ENCODE data around the gene VIT.
"Not testable (repeated sequence)": the region's sequence is repeated elsewhere in the genome, so short reads cannot be mapped to it uniquely, and the experiment has no call there.

The VIT gene

GRCh38 chr2:36680012-36680411, 16.5 kb upstream of the VIT start:
- Histone ChIP-seq H2AFZ (ENCODE audit: low read length) (no peak overlapping the region), H3F3A (ENCODE audit: insufficient read depth, low read length) (peaks cover 13% of the 10 kb centered on the region; the same call in 1 of the 2 replicates), H3K36me3 (replicated peaks; ENCODE audit: insufficient read depth, low read length) (no peaks in the 10 kb centered on the region), H3K9me2 (replicated peaks; ENCODE audit: insufficient read depth, low read length) (no peaks in the 10 kb centered on the region), H3K4me3 (ENCODE audit: low read length) (no peak overlapping the region), H4K20me1 (ENCODE audit: insufficient read depth, low read length) (no peaks in the 10 kb centered on the region), H3K27ac (ENCODE audit: low read length) (no peak overlapping the region), H3K27me3 (replicated peaks; ENCODE audit: insufficient read depth, low read length) (no peaks in the 10 kb centered on the region), H3K4me1 (ENCODE audit: low read length) (peaks cover 21% of the 10 kb centered on the region), H3K79me2 (ENCODE audit: low read length) (no peaks in the 10 kb centered on the region), H3K9ac (ENCODE audit: low read length) (no peak overlapping the region), H3K4me2 (ENCODE audit: low read depth, low read length) (no peak overlapping the region), H3K9me3 (replicated peaks; ENCODE audit: insufficient read depth, low read length) (no peaks in the 10 kb centered on the region)
- DNase-seq = no peak
- TF ChIP-seq EZH2 (optimal IDR thresholded peaks at IDR 0.05; ENCODE audit: low read depth, low read length) = no peak

DNA sequence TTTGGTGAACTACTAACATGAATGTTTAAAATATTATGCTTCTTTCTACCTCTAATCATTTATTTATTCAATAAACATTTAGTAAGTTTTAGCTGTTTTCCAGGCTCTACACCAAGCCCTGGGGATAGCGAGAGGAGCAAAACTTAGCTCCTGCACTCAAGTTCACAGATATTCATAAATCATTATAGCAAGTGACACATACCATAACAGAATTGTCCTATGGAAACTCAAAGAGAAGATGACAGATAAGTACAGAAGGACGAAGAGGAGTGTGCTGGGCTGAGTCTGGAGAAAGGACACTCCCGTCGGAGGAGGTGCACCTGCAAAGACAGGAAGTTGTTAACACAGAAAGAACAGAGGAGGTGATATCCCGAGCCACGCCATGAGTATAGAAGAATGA, 13.9 kb upstream of the VIT start:
- Histone ChIP-seq H3K27ac (ENCODE audit: low read length) (no peak overlapping the region), H3K4me2 (ENCODE audit: low read depth, low read length) (no peak overlapping the region), H4K20me1 (ENCODE audit: insufficient read depth, low read length) (no peaks in the 10 kb centered on the region), H3K36me3 (replicated peaks; ENCODE audit: insufficient read depth, low read length) (no peaks in the 10 kb centered on the region), H3F3A (ENCODE audit: insufficient read depth, low read length) (peaks cover 7% of the 10 kb centered on the region; the same call in 1 of the 2 replicates), H2AFZ (ENCODE audit: low read length) (no peak overlapping the region), H3K9me2 (replicated peaks; ENCODE audit: insufficient read depth, low read length) (no peaks in the 10 kb centered on the region), H3K9me3 (replicated peaks; ENCODE audit: insufficient read depth, low read length) (no peaks in the 10 kb centered on the region), H3K4me1 (ENCODE audit: low read length) (peaks cover 12% of the 10 kb centered on the region), H3K79me2 (ENCODE audit: low read length) (no peaks in the 10 kb centered on the region), H3K4me3 (ENCODE audit: low read length) (no peak overlapping the region), H3K27me3 (replicated peaks; ENCODE audit: insufficient read depth, low read length) (no peaks in the 10 kb centered on the region), H3K9ac (ENCODE audit: low read length) (no peak overlapping the region)
- no peak for DNase-seq
- TF ChIP-seq CTCF (IDR thresholded peaks at IDR 0.05; ENCODE audit: low read length) = no peak
- no peak for TF ChIP-seq EZH2phosphoT487 (IDR thresholded peaks at IDR 0.05; ENCODE audit: low read length)
- TF ChIP-seq EZH2 (optimal IDR thresholded peaks at IDR 0.05; ENCODE audit: low read depth, low read length) = no peak

DNA sequence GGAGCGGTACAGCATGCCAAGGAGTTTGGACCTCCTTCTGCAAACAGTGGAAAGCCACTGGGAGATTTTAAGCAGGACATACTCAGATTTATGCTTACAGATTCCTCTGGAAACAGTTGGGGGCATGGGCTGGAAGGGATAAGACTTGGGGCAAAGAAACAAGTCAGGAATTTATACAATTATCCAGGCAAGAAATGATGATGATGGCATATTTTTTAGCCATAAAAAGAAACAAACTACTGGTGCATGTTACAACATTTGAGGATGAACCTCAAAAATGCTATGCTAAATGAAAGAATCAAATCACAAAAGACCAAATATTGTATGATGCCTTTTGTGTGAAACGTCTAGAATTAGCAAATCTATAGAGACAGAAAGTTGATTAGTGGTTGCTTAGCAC, 13.5 kb upstream of the VIT start:
- Histone ChIP-seq H3K4me3 (ENCODE audit: low read length) (no peak overlapping the region), H3K27ac (ENCODE audit: low read length) (no peak overlapping the region), H3K79me2 (ENCODE audit: low read length) (no peaks in the 10 kb centered on the region), H3K4me1 (ENCODE audit: low read length) (peaks cover 7% of the 10 kb centered on the region), H3K9me3 (replicated peaks; ENCODE audit: insufficient read depth, low read length) (no peaks in the 10 kb centered on the region), H2AFZ (ENCODE audit: low read length) (no peak overlapping the region), H3K9me2 (replicated peaks; ENCODE audit: insufficient read depth, low read length) (no peaks in the 10 kb centered on the region), H3F3A (ENCODE audit: insufficient read depth, low read length) (0 out of 2 replicates have a peak, but pooled peaks cover 3% of the 10 kb centered on the region), H3K36me3 (replicated peaks; ENCODE audit: insufficient read depth, low read length) (no peaks in the 10 kb centered on the region), H3K27me3 (replicated peaks; ENCODE audit: insufficient read depth, low read length) (no peaks in the 10 kb centered on the region), H3K9ac (ENCODE audit: low read length) (no peak overlapping the region), H4K20me1 (ENCODE audit: insufficient read depth, low read length) (no peaks in the 10 kb centered on the region), H3K4me2 (ENCODE audit: low read depth, low read length) (no peak overlapping the region)
- DNase-seq = no peak
- TF ChIP-seq CTCF (IDR thresholded peaks at IDR 0.05; ENCODE audit: low read length) (no peak), EZH2phosphoT487 (IDR thresholded peaks at IDR 0.05; ENCODE audit: low read length) (no peak), EZH2 (optimal IDR thresholded peaks at IDR 0.05; ENCODE audit: low read depth, low read length) (no peak)

DNA sequence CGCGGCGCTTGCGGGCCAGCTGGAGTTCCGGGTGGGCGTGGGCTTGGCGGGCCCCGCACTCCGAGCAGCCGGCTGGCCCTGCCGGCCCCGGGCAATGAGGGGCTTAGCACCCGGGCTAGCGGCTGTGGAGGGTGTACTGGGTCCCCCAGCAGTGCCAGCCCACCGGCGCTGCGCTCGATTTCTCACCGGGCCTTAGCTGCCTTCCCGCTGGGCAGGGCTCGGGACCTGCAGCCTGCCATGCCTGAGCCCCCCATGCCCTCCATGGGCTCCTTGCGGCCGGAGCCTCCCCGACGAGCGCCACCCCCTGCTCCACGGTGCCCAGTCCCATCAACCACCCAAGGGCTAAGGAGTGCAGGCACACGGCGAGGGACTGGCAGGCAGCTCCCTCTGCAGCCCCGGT, 8.2 kb upstream of the VIT start:
- H3K27ac ChIP-seq (ENCODE audit: low read length); H3K79me2 ChIP-seq (ENCODE audit: low read length); H3K4me2 ChIP-seq (ENCODE audit: low read depth, low read length); H3F3A ChIP-seq (ENCODE audit: insufficient read depth, low read length); DNase-seq; H2AFZ ChIP-seq (ENCODE audit: low read length); H4K20me1 ChIP-seq (ENCODE audit: insufficient read depth, low read length); H3K4me3 ChIP-seq (ENCODE audit: low read length); H3K9me3 ChIP-seq (replicated peaks; ENCODE audit: insufficient read depth, low read length); H3K4me1 ChIP-seq (ENCODE audit: low read length); H3K9me2 ChIP-seq (replicated peaks; ENCODE audit: insufficient read depth, low read length); H3K27me3 ChIP-seq (replicated peaks; ENCODE audit: insufficient read depth, low read length); H3K9ac ChIP-seq (ENCODE audit: low read length); H3K36me3 ChIP-seq (replicated peaks; ENCODE audit: insufficient read depth, low read length): not testable (repeated sequence)

DNA sequence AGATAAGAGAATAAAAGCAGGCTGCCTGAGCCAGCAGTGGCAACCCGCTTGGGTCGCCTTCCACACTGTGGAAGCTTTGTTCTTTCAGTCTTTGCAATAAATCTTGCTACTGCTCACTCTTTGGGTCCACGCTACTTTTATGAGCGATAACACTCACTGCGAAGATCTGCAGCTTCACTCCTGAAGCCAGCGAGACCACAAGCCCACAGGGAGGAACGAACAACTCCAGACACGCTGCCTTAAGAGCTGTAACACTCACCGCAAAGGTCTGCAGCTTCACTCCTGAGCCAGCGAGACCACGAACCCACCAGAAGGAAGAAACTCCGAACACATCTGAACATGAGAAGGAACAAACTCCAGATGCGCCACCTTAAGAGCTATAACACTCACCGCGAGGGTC, 7.5 kb upstream of the VIT start:
- DNase-seq; H3K4me1 ChIP-seq (ENCODE audit: low read length); H3K4me3 ChIP-seq (ENCODE audit: low read length); H3F3A ChIP-seq (ENCODE audit: insufficient read depth, low read length); H3K27ac ChIP-seq (ENCODE audit: low read length); H3K9me3 ChIP-seq (replicated peaks; ENCODE audit: insufficient read depth, low read length); H3K27me3 ChIP-seq (replicated peaks; ENCODE audit: insufficient read depth, low read length); H3K9me2 ChIP-seq (replicated peaks; ENCODE audit: insufficient read depth, low read length); H3K79me2 ChIP-seq (ENCODE audit: low read length); H2AFZ ChIP-seq (ENCODE audit: low read length); H3K4me2 ChIP-seq (ENCODE audit: low read depth, low read length); H3K36me3 ChIP-seq (replicated peaks; ENCODE audit: insufficient read depth, low read length); H3K9ac ChIP-seq (ENCODE audit: low read length); H4K20me1 ChIP-seq (ENCODE audit: insufficient read depth, low read length): not testable (repeated sequence)
